ENCODE measurements around the gene CD274.

- no peak for TF ChIP-seq EZH2 (IDR thresholded peaks at IDR 0.05; ENCODE audit: low read depth, unreplicated experiment)
- TF ChIP-seq CTCF (conservative IDR thresholded peaks at IDR 0.05; ENCODE audit: low read depth in 2 of 2): no peak
- no peak for TF ChIP-seq POLR2AphosphoS5 (IDR thresholded peaks at IDR 0.05; ENCODE audit: low read depth)
- TF ChIP-seq REST (IDR thresholded peaks at IDR 0.05; ENCODE audit: unreplicated experiment): no peak
- TF ChIP-seq EZH2phosphoT487 (IDR thresholded peaks at IDR 0.05; ENCODE audit: unreplicated experiment): no peak
- no peak for TF ChIP-seq CREB1 (CRISPR knock-in tag; IDR thresholded peaks at IDR 0.05; ENCODE audit: low read depth)
- no peak for TF ChIP-seq STAT1 (IDR thresholded peaks at IDR 0.05; ENCODE audit: unreplicated experiment)
- no peak for TF ChIP-seq ETS1 (IDR thresholded peaks at IDR 0.05)
These were observed 64.4 kb downstream of the CD274 start for GRCh38 chr9:5514617-5515260.
